Caco-2 (cell line): ENCODE measurements around the gene GAP43. TPM values are rescaled to one million over a fixed set of nuclear protein-coding genes. Genes with fewer than 3 reads are reported as not detected.

Experiments
- BruUV-seq: library from RNA; stranded (reverse); fragments of 400-500 nt; replicated peaks from 2 replicates; lab custom pipeline; 2021; lab: Mats Ljungman, UMichigan
- CTCF ChIA-PET: fragments of 300-600 bp; sonication (Branson Sonifier 250); formaldehyde crosslinking; loops from one replicate; lab custom pipeline; 2022; ENCODE audit warnings: antibody characterized with exemption; lab: Charles Lee
- POLR2A ChIA-PET: fragments of 300-600 bp; sonication (Branson Sonifier 250); formaldehyde crosslinking; loops from one replicate; lab custom pipeline; 2022; ENCODE audit warnings: antibody characterized with exemption; lab: Charles Lee
- DNase-seq, 2 experiments: peaks; one replicate each; pipeline versions ENCODE4 v3.0.0 to v3.0.0-alpha.2; 2020 to 2022
- H3K27me3 ChIP-seq: replicated peaks from 2 replicates; pipeline ENCODE4 v1.6.0; 2011; ENCODE audit warnings: low read length; ENCODE audit not compliant: control insufficient read depth, insufficient read depth
- H3K36me3 ChIP-seq: 2 replicates; pipeline ENCODE4 v1.5.1; 2011; ENCODE audit warnings: low read length; ENCODE audit not compliant: control insufficient read depth, insufficient read depth
- H3K4me1 ChIP-seq: fragments of 250-450 bp; sonication (Bioruptor Pico); 2 replicates; pipeline ENCODE4 v1.5.1; 2020; ENCODE audit warnings: mild to moderate bottlenecking
- H3K4me3 ChIP-seq: 2 replicates; pipeline ENCODE4 v1.5.1; 2011; ENCODE audit warnings: low read depth, mild to moderate bottlenecking, control low read depth, low read length
- H3K9me3 ChIP-seq: fragments of 250-450 bp; sonication (Bioruptor Pico); 2 replicates; pipeline ENCODE4 v1.5.1; 2020; ENCODE audit warnings: mild to moderate bottlenecking, moderate library complexity
- H3K27ac Mint-ChIP-seq: one replicate; pipeline ENCODE4 v1.8.0; 2022; ENCODE audit warnings: mixed read lengths; ENCODE audit not compliant: unreplicated experiment
- H3K27me3 Mint-ChIP-seq: one replicate; pipeline ENCODE4 v1.8.0; 2022; ENCODE audit warnings: mixed read lengths; ENCODE audit not compliant: insufficient read depth, unreplicated experiment
- H3K36me3 Mint-ChIP-seq: one replicate; pipeline ENCODE4 v1.8.0; 2022; ENCODE audit warnings: mild to moderate bottlenecking, mixed read lengths; ENCODE audit not compliant: insufficient read depth, unreplicated experiment
- H3K4me1 Mint-ChIP-seq: one replicate; pipeline ENCODE4 v1.8.0; 2022; ENCODE audit warnings: low read depth, mixed read lengths; ENCODE audit not compliant: unreplicated experiment
- H3K4me3 Mint-ChIP-seq: one replicate; pipeline ENCODE4 v1.8.0; 2022; ENCODE audit warnings: mild to moderate bottlenecking, moderate library complexity, mixed read lengths; ENCODE audit not compliant: unreplicated experiment
- H3K9me3 Mint-ChIP-seq: one replicate; pipeline ENCODE4 v1.8.0; 2022; ENCODE audit warnings: mixed read lengths; ENCODE audit not compliant: unreplicated experiment
- CTCF ChIP-seq, 2 experiments: fragments of 200-600 bp in 1 of 2; IDR thresholded peaks; 1 replicate in 1 of 2; 2 replicates in 1 of 2; pipeline versions ENCODE4 v1.5.1 to v1.8.0; 2011 to 2022; ENCODE audit warnings: antibody characterized with exemption in 1 of 2, control low read depth in 1 of 2, inconsistent platforms in 1 of 2, low read depth in 1 of 2, low read length in 1 of 2, mild to moderate bottlenecking in 1 of 2, moderate library complexity in 1 of 2; ENCODE audit not compliant: insufficient read depth in 1 of 2, severe bottlenecking in 1 of 2, unreplicated experiment in 1 of 2
- intact Hi-C: fragments of 100-400 bp; cut with micrococcal nuclease; formaldehyde crosslinking; loops from one replicate; pipeline ENCODE4 v1.10.0; 2022; ENCODE audit not compliant: unreplicated experiment
- total RNA-seq: library from RNA; stranded (reverse); gene quantifications from 2 replicates; pipeline ENCODE4 v1.2.3, GENCODE V29; 2022

GAP43 gene
- total RNA-seq, 1 experiment from 2014 or later = not detected

GRCh38 chr3:115687721-115688120 is 64.4 kb downstream of the GAP43 start:
- H3K9me3 Mint-ChIP-seq = no peaks in the 10 kb centered on the region
- no peaks in the 10 kb centered on the region for H3K36me3 Mint-ChIP-seq
- H3K4me3 Mint-ChIP-seq = no peak overlapping the region
- no peak for DNase-seq
- no peak for TF ChIP-seq CTCF (IDR thresholded peaks at IDR 0.05; ENCODE audit: insufficient read depth in 1 of 2, low read depth in 1 of 2, low read length in 1 of 2, severe bottlenecking in 1 of 2, unreplicated experiment in 1 of 2)
- POLR2A ChIA-PET = no interaction called here
- CTCF ChIA-PET = no interaction called here
- no peaks in the 10 kb centered on the region for H3K36me3 ChIP-seq
- H3K27me3 ChIP-seq = no peaks in the 10 kb centered on the region; the same call in 1 of the 2 replicates
- no peaks in the 10 kb centered on the region for H3K4me1 Mint-ChIP-seq
- BruUV-seq = no TSS peak
- no peak overlapping the region for H3K4me3 ChIP-seq
- H3K27ac Mint-ChIP-seq = no peak overlapping the region
- H3K27me3 Mint-ChIP-seq = peaks cover 17% of the 10 kb centered on the region
- no peaks in the 10 kb centered on the region for H3K9me3 ChIP-seq
- no peaks in the 10 kb centered on the region for H3K4me1 ChIP-seq
- intact Hi-C loops = no loop called here

GRCh38 chr3:115688418-115688817 is 65.1 kb downstream of the GAP43 start:
- Histone ChIP-seq H3K9me3 (no peaks in the 10 kb centered on the region), H3K36me3 (no peaks in the 10 kb centered on the region), H3K27me3 (no peaks in the 10 kb centered on the region; the same call in 1 of the 2 replicates), H3K4me1 (no peaks in the 10 kb centered on the region), H3K4me3 (no peak overlapping the region)
- DNase-seq = no peak
- TF ChIP-seq CTCF (IDR thresholded peaks at IDR 0.05; ENCODE audit: insufficient read depth in 1 of 2, low read depth in 1 of 2, low read length in 1 of 2, severe bottlenecking in 1 of 2, unreplicated experiment in 1 of 2) = no peak
- H3K27ac Mint-ChIP-seq = no peak overlapping the region
- H3K36me3 Mint-ChIP-seq = no peaks in the 10 kb centered on the region
- no TSS peak for BruUV-seq
- POLR2A ChIA-PET = no interaction called here
- no peaks in the 10 kb centered on the region for H3K9me3 Mint-ChIP-seq
- no peak overlapping the region for H3K4me3 Mint-ChIP-seq
- intact Hi-C loops = no loop called here
- CTCF ChIA-PET = no interaction called here
- no peaks in the 10 kb centered on the region for H3K4me1 Mint-ChIP-seq
- H3K27me3 Mint-ChIP-seq = peaks cover 14% of the 10 kb centered on the region

GRCh38 chr3:115689928-115690327 is 66.6 kb downstream of the GAP43 start:
- H3K4me1 Mint-ChIP-seq = no peaks in the 10 kb centered on the region
- Histone ChIP-seq H3K9me3 (no peaks in the 10 kb centered on the region), H3K36me3 (no peaks in the 10 kb centered on the region), H3K27me3 (no peaks in the 10 kb centered on the region), H3K4me3 (no peak overlapping the region), H3K4me1 (no peaks in the 10 kb centered on the region)
- H3K27ac Mint-ChIP-seq = no peak overlapping the region
- CTCF ChIA-PET = interaction anchor here (1.1 kb wide), 1 partner anchor 94 kb away, joined by 12 read pairs; no protein-coding TSS in a partner anchor
- DNase-seq = no peak
- H3K36me3 Mint-ChIP-seq = no peaks in the 10 kb centered on the region
- no TSS peak for BruUV-seq
- intact Hi-C loops = loop anchor here (5.0 to 10.0 kb wide), 2 partner anchors 145 to 863 kb away; no protein-coding TSS in a partner anchor
- no peak for TF ChIP-seq CTCF (IDR thresholded peaks at IDR 0.05; ENCODE audit: insufficient read depth in 1 of 2, low read depth in 1 of 2, low read length in 1 of 2, severe bottlenecking in 1 of 2, unreplicated experiment in 1 of 2)
- POLR2A ChIA-PET = no interaction called here
- peaks cover 10% of the 10 kb centered on the region for H3K27me3 Mint-ChIP-seq
- no peaks in the 10 kb centered on the region for H3K9me3 Mint-ChIP-seq
- H3K4me3 Mint-ChIP-seq = no peak overlapping the region
